Smooth muscle cell of the coronary artery (primary cell): ENCODE measurements around the gene CLVS2. TPM values are rescaled to one million over a fixed set of nuclear protein-coding genes. Genes with fewer than 3 reads are reported as not detected.

ENCODE experiments used
- total RNA-seq: library from RNA; depleted of rRNA; stranded (reverse); fragments of >200 nt; gene quantifications from 2 replicates; pipeline ENCODE4 v1.2.3, GENCODE V29; 2014; ENCODE audit warnings: low replicate concordance

Gene CLVS2, protein sequence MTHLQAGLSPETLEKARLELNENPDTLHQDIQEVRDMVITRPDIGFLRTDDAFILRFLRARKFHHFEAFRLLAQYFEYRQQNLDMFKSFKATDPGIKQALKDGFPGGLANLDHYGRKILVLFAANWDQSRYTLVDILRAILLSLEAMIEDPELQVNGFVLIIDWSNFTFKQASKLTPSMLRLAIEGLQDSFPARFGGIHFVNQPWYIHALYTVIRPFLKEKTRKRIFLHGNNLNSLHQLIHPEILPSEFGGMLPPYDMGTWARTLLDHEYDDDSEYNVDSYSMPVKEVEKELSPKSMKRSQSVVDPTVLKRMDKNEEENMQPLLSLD
- not detected in 2 replicates for total RNA-seq

DNA sequence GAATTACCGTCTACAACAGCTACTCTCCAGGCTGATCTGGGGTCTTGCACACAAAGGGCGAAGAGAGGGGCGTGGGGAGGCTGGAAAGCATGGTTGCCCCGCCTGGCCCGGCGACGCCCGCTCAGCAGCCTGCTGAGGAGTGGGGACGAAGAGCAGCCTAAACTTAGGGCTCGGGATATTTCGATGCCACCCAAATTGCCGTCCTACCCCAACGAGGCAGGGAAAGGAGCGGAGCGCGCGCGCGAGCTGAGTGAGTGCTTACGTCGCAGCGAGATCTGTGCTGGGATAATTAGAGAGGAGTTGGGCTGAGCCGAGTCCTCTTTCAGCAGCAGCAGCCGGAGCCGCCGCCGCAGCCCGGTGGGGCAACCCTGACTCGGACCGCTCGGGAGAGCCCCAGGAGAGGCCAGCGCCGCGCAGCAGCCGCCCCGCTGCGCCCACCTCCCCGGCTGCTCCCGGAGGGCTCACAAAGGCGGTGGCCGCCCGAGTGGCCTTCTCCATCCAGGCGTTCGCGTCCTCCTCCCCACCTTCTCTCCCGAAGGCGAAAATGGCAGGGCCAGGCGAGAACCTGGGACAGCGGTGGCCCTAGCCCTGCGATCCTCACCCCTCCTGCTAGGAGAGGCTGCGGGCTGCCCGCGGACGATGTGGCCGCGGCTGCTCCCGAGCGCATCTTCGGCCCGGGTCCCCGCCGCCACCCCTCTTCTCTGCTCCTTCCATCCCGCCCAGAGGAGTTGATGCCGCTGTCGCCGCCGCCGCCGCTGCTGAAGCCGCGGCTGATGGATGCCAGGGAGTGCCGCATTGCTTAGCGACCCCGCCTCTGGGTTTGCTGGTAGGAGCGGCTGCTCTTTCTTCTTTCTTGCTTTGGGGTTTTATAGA lies at the start of gene CLVS2:
TSS of gene CLVS2 (plus strand) at position 315 of the 873 bp plus-strand sequence. CDS start 1,543 bp downstream, outside the sequence.

Other genes starting within 250 kb of the CLVS2 start
- gene FABP7, start 216.5 kb upstream of the CLVS2 start, total RNA-seq, result not detected in 2 replicates
- gene SMPDL3A, start 207.0 kb upstream of the CLVS2 start, total RNA-seq, result 1.4 and 21.6 TPM in 2 replicates